GM18517 (cell line): ENCODE data around the gene MRAP2.

ENCODE experiments used
- ATAC-seq: cut with Tn5 transposase; IDR thresholded peaks from one replicate; pipeline ENCODE4 v1.9.1; 2021; ENCODE audit warnings: mild to moderate bottlenecking, moderate library complexity; ENCODE audit not compliant: unreplicated experiment

The MRAP2 gene, protein sequence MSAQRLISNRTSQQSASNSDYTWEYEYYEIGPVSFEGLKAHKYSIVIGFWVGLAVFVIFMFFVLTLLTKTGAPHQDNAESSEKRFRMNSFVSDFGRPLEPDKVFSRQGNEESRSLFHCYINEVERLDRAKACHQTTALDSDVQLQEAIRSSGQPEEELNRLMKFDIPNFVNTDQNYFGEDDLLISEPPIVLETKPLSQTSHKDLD

DNA sequence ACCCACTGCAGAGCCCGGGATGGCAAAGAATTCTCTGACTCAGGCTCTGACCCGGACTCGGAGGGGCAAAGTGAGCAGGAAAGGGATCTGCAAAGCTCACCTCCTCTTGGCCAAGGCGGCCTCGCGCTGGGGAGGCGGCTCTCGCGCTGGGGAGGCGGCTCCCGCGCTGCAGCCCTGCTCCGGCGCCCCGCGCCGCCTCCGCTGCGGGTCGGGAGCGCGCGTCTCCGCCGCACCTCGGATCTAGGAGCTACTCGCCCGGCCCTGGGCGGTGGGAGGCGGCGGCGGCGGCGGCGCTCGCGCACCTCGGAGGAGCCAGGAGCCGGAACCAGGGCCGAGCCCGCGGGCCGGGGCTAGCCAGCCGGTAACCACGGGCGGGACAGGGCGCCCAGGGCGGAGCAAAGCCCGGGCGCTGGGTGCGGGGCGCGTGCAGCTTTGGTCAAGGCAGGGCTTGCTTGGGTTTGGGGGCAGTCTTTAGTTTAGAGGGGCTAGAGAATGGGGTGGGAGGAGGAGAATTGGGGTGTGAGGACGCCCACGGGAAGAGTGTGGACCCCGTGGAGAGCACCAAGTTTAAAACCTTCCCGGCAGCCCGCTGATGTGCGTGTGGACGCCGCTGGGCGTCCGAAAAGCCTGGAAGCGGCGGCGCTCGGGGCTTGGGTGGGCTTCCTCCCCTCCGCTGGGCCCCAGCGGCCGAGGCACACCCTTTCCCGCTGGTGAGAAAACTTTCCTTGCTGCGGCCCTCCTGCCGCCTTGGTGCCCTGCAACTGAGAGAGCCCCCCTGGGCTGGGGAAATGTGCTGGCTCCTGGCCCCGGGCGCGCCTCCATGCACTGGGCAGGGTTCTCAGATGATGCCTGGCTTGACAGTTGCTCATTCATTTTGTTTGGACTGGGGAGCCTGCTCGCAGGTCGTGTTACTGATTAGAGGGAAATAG, at the start of gene MRAP2:
Gene MRAP2, plus strand, starts transcription at position 250 of the 929 bp plus-strand sequence. CDS start 21,547 bp downstream, outside the sequence.
- no peak for ATAC-seq

DNA sequence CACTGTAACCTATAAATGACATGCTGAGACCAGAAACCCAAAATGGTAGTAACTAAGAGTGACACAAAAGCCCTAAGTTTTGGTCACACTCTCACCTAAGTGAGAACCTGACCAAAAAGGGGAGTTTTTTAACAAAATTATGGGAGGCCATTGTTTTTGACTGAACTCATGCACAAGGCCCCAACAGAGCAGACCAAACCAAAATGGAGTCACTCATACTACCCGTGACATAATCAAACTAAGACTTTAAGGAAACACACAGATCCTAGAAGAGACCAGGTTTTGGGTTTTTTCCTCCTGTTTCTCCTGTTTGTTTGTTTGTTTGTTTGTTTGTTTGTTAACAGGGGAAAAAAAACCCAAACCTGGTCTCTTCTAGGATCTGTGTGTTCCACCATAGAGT, 49.2 kb upstream of the MRAP2 start:
- no peak for ATAC-seq

GRCh38 chr6:83985308-83985713, 48.3 kb upstream of the MRAP2 start:
- ATAC-seq: no peak

DNA sequence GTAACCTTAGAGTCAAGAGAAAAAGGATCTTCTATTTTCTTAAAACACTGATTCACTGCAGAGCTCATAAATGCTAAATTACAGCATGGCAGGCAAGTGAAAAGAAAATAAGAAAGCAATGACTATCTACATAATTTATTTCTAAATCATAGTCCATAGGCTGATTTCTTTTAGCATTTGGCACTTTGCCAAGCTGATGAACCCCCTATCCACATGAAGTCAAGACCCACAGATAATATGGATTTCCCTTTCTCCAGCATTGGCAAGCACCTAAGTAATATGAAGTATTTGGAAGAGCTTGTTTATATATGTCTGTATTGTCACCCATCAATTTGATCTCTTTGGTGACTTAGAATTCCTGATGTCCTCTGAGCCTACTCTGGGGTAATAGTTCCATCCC, 47.9 kb upstream of the MRAP2 start:
- no peak for ATAC-seq

DNA sequence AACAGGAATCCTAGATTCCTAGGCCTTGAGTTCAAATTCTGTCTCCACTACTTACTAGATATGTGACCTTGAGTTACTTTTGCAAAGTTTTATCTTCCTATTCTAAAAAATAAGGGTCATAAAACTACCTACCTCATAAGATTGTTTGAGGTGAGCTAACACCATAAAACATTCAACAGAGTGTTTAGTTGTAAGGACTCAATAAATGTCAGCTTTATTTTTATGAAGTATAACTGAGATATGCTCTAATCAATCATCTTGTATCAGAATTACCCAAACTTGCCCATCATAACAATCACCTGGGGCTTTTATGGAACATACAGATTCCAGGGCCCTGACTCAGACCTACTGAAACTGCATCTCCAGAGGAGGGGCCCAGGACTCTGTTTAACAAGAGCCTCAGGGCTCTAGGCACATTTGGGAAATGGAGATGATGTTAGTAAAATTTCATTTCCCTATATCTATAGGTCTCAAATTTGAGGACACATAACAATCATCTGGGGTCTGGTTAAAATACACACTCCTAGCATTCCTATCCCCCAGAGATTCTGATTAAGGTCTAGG, 35.5 kb upstream of the MRAP2 start:
- ATAC-seq: no peak

DNA sequence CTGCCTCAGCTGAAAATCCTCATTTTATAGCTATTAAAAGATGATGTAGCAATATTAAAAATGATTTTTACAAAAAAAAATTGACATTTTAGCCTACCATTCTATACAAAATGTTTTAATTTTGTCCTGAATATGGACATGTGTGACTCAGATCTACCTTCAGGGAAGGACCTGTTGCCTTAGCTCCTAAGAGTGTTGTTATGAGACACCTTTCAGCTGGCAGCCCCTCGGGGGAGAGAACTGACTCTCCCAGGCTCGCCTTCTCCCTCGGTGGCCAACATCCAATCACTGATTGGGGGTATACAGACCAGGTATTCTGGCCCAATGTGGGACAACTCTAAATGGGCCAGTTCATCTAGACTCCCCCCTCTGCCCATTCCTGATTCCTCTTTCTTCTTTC, 32.5 kb upstream of the MRAP2 start:
- no peak for ATAC-seq

DNA sequence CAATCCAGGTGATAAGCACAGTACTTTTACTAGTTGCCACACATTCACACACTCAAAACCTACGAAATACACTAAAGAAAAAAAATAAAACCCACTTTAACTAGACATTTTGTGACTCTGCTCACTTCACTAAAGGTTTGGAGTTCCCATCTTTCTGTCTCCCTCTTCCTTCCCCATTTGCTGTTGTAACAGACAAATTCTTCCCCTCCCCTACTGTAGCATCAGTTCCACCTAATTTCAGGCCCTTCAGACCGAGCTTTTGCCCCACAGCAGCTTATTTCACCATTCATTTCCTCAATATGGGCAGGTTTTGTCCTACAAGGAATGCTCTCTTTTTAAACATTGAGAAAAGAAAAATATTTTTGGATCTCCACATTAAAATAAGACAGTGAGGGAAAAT, 31.3 kb upstream of the MRAP2 start:
- ATAC-seq: no peak

DNA sequence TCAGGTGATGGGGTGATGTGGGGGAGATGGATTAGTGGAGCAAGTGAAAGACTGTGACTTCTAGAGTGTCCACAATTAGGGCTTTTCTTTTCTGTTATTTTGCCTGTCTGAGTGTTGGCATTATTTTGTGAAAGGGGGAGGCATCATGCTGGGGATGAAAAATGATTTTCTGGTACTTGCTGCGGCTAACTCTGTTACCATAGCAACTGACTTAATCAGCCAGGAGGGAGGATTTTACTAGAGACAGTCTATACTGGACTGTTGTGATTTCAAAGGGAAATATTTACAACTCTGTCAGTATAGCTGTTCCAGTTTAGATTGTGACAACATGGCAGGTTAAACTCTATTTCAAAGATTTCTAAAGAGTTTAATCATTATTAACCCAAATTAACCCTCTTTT, 30.4 kb upstream of the MRAP2 start:
- no peak for ATAC-seq

- no peak for ATAC-seq
Measured at GRCh38 chr6:84003654-84004053, 29.9 kb upstream of the MRAP2 start.

GRCh38 chr6:84007871-84008270, 25.7 kb upstream of the MRAP2 start:
- no peak for ATAC-seq

DNA sequence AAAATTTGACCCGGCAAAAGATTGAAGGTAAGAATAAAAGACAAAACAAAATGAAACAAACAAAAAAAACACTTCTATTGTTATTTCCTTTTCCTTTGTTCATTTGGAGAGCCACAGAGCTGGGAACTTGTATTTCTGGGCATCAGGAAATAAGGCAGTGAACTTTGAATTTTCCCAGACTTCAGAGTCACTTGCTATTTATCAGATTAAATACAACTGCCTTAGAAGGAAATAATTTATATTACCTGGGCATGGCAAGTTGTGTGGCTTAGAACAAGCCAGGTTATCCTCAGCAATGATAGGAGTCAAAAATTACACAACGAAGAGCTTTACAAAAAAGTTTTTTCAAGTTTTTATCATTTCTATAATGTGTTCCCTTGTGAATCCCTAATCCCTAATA, 20.2 kb upstream of the MRAP2 start:
- no peak for ATAC-seq

DNA sequence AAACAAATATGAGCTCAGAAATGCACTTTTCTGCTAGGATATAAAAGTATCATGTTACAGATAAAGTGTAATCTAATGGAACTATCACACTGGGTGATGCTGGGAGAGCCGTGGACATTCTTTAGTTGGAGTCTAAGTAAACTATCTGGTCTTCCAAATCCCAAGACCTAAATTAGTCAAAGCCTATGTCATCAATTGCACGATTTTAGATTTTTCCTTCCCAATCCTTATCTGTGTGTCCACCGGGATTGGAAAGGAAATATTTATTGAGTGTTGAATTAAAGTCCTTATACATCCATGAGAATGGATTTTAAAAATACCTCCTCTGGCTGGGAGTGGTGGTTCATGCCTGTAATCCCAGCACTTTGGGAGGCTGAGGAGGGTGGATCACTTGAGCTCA, 19.6 kb upstream of the MRAP2 start:
- ATAC-seq: no peak

DNA sequence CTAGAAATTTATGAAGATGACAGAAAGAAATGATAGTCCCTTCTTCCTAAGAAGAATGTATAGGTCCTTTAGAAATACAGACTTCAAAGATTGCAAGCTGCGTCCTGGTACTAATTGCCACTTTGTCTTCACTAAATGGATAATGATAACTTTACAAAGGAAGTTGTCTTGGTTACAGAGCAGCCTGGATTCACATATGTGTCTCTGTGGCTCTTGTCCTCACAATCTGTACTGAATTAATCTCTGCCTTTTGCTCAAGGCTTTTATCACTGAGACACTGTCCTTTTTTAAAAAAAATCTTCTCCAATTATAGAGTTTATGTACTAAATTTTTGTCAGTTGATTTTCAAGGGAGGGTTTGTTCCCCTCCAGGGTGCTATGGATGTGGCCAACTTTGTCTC, 17.5 kb upstream of the MRAP2 start:
- no peak for ATAC-seq

DNA sequence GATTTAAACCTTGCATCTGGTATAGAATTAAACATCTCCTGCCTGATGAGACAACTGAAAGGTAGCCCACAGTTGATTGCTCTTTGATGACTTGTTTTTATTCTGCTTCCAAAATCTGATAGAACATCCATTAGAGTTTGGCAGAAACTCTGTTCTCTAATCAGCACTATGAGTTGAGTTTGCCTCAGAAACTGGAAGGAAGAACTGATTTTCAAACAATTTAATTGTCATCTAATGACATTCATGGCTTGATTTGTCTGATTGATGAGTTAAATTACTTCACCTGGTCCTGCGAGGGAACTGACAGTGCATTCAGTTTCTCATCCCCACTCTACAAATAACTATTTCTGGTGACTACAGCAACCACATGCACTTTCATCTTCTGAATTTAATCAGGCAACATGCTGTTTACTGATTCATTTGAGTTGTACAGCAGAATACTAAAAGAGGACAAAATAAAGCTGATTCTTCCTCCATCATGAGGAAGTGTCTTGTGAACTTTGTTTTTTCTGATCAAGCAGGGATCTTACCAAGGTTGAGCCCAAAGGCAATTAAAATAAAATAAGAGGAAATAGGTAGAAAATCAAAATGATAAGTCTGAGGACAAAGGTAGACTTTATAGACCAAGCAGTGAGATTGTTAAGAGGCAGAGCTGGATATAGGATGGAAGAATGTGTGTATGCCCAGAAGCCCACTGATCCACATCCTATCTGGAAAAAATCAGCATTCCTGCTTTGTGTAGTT, 15.7 kb upstream of the MRAP2 start:
- ATAC-seq: no peak

- no peak for ATAC-seq
Measured at GRCh38 chr6:84018453-84019061, 15.0 kb upstream of the MRAP2 start.

DNA sequence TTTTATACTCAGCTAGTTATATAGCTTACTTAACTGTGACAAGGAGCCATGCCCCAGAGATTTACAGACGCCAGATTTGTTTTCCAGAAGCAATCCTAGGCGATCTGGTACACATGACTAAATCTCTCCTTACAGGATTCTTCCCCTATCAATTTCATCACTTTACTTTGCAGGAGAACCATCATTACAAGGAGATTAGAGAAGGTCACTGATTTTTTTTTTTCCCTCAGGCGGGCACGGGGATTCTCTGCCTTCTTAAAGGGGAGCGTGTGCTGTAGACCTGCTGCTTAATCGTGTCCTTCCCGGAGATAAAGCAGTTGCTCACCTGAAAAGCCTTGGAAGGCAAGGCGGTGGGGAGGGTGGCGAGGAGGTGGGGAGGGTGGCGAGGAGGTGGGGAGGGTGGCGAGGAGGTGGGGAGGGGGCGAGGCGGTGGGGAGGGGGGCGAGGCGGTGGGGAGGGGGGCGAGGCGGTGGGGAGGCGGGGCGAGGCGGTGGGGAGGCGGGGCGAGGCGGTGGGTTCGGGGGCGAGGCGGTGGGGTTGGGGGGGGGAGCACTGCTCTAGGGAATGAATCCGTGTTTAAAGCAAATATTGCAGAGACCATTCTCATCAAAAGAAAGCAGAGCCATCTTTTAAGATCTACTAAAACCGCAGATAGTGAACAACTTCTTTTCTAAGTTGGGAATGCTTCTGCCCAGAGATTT, 14.3 kb upstream of the MRAP2 start:
- ATAC-seq: no peak

- no peak for ATAC-seq
Measured at GRCh38 chr6:84019842-84020211, 13.7 kb upstream of the MRAP2 start.

DNA sequence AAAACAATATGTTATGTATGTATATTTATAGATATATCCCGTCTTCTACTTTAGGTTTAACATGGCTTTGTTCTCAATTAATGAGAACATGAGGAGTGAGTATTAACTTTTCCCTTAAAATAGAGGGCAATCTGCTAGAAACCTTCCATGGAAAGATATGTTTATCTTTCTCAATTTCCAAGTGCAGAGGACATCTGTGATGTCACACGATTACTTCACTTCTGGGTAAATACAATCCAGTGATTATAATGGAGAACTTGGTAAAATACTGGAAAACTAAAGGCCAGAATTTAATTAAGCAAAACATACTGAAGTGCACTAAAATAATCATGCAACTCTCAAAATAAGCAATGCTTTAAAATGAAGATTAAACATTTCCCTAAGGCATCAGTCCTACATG, 11.9 kb upstream of the MRAP2 start:
- ATAC-seq: no peak

GRCh38 chr6:84026721-84027164, 6.8 kb upstream of the MRAP2 start:
- ATAC-seq: no peak
